ENCODE results near the gene CCDC13.

- TF ChIP-seq CTCF (IDR thresholded peaks at IDR 0.05) (no peak), POLR2AphosphoS5 (IDR thresholded peaks at IDR 0.05) (no peak), POLR2A (IDR thresholded peaks at IDR 0.05) (no peak), EP300 (IDR thresholded peaks at IDR 0.05; ENCODE audit: low read depth) (no peak)
Observed at GRCh38 chr3:42790714-42791229, 17.7 kb upstream of the CCDC13 start.
